ENCODE data around the gene HPCAL1. TPM values are rescaled to one million over a fixed set of nuclear protein-coding genes. Genes with fewer than 3 reads are reported as not detected.

The HPCAL1 gene
- total RNA-seq, 2 donors from 2014 or later: 64.5 to 85.7 TPM

DNA sequence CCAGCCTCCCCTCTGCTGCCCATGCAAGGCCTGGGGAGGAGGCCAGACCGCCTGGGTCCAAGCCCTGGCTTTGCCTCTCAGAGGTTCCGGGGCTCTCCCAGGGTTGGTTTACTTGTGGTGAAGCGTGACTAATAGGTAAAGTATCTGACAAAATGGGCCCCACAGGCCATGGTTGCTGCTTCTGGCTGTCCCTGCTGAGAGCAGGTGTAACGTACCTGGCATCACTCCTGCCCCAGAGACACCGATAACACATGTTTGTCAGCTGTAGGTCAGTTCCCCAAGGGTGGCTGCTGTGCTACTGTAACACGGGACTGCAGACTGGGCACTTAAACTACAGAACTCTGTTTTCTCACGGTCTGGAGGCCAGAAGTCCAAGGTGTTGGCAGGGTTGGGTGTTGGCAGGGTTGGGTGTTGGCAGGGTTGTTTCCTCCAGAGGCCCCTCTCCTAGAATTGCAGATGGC is 111.3 kb downstream of the HPCAL1 start:
- Histone ChIP-seq H3K27me3 (no peaks in the 10 kb centered on the region), H3K4me1 (peaks cover 15% of the 10 kb centered on the region), H3K4me3 (no peak overlapping the region), H3K27ac (peak overlapping the region; percentile 77), H3K9me3 (no peaks in the 10 kb centered on the region), H3K36me3 (no peaks in the 10 kb centered on the region), H3K9ac (ENCODE audit: low read depth in 2 of 2, low read length in 2 of 2) (peak overlapping the region in 1 of 2 donors; percentile 49)
- TF ChIP-seq, protein P1, sequence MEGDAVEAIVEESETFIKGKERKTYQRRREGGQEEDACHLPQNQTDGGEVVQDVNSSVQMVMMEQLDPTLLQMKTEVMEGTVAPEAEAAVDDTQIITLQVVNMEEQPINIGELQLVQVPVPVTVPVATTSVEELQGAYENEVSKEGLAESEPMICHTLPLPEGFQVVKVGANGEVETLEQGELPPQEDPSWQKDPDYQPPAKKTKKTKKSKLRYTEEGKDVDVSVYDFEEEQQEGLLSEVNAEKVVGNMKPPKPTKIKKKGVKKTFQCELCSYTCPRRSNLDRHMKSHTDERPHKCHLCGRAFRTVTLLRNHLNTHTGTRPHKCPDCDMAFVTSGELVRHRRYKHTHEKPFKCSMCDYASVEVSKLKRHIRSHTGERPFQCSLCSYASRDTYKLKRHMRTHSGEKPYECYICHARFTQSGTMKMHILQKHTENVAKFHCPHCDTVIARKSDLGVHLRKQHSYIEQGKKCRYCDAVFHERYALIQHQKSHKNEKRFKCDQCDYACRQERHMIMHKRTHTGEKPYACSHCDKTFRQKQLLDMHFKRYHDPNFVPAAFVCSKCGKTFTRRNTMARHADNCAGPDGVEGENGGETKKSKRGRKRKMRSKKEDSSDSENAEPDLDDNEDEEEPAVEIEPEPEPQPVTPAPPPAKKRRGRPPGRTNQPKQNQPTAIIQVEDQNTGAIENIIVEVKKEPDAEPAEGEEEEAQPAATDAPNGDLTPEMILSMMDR (IDR thresholded peaks at IDR 0.05): no peak
- intact Hi-C loops (cut with DNase I): no loop called here
- DNase-seq: peak; percentile 79

DNA sequence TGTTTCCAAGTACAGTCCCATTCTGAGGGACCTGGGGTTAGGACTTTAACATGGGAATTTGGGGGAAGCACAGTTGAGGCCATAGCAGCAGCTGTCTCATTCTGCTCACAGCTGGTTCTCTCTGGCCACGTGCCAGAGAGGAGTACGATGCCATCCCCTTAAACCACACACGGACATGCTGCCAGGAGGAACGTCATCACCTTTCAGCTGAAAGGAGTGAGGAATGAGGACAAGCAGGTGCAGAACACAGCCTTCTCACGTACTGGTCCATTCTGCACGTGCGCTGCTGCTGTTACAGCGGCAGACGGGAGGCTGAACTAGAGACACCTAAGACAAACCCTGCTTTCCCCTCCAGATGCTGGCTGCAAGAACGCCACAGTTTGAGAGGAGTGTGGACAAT is 111.9 kb downstream of the HPCAL1 start:
- TF ChIP-seq, protein P1 (IDR thresholded peaks at IDR 0.05): no peak
- DNase-seq: no peak
- Histone ChIP-seq H3K9ac (ENCODE audit: low read depth in 2 of 2, low read length in 2 of 2) (peak overlapping the region in 1 of 2 donors; percentile 9), H3K27ac (peak overlapping the region; percentile 77), H3K27me3 (no peaks in the 10 kb centered on the region), H3K9me3 (no peaks in the 10 kb centered on the region), H3K36me3 (no peaks in the 10 kb centered on the region), H3K4me1 (peaks cover 15% of the 10 kb centered on the region), H3K4me3 (no peak overlapping the region)
- intact Hi-C loops (cut with DNase I): no loop called here

DNA sequence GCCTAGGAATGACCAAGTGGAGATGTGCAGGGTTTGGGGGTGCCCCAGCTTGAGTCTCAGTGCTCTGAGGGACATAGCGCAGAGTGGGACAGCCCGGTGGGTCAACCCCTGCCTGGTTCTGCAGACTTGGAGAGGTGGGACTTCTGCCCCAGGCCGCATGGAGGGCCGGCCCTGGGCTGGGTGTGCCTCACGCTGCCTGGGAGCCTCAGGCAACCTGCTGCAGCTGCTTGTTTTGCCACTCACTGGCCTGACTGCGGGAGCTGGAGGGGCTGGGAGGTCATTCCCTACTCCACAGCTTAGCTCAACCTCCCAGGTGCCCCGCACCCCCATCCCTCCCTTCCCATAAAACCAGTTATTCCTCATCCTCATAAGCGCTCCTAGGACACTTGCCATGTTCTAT is 112.3 kb downstream of the HPCAL1 start:
- no peaks in the 10 kb centered on the region for H3K27me3 ChIP-seq
- no peaks in the 10 kb centered on the region for H3K36me3 ChIP-seq
- no peak for DNase-seq
- TF ChIP-seq, protein P1 (IDR thresholded peaks at IDR 0.05): no peak
- intact Hi-C loops (cut with DNase I): no loop called here
- peak overlapping the region; percentile 77 for H3K27ac ChIP-seq
- peaks cover 15% of the 10 kb centered on the region for H3K4me1 ChIP-seq
- no peak overlapping the region for H3K4me3 ChIP-seq
- H3K9me3 ChIP-seq: no peaks in the 10 kb centered on the region
- H3K9ac ChIP-seq (ENCODE audit: low read depth in 2 of 2, low read length in 2 of 2): peak overlapping the region in 1 of 2 donors; percentile 9

DNA sequence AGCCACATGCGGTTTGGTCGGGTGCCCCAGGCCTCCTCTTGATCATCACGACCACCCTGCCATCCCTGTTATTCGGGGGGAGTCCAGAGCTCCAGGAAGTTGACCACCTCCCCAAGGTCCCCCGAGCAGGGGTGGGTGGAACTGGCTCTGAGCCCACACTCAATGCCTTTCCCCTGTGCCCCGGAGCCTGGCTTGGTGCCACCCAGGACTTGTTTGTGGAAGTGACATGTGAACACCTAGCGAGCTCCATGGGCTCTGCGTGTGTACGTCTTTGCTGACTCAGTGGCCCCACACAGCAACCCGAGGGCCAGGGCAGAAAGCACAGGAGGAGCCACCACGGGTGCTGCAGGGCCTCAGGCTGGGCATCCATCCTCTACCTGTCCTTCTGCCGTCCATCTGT is 112.9 kb downstream of the HPCAL1 start:
- Histone ChIP-seq H3K4me1 (peaks cover 15% of the 10 kb centered on the region), H3K9ac (ENCODE audit: low read depth in 2 of 2, low read length in 2 of 2) (no peak overlapping the region), H3K27ac (no peak overlapping the region), H3K36me3 (no peaks in the 10 kb centered on the region), H3K9me3 (no peaks in the 10 kb centered on the region), H3K4me3 (no peak overlapping the region), H3K27me3 (no peaks in the 10 kb centered on the region)
- intact Hi-C loops (cut with DNase I): no loop called here
- TF ChIP-seq, protein P1 (IDR thresholded peaks at IDR 0.05): no peak
- no peak for DNase-seq

DNA sequence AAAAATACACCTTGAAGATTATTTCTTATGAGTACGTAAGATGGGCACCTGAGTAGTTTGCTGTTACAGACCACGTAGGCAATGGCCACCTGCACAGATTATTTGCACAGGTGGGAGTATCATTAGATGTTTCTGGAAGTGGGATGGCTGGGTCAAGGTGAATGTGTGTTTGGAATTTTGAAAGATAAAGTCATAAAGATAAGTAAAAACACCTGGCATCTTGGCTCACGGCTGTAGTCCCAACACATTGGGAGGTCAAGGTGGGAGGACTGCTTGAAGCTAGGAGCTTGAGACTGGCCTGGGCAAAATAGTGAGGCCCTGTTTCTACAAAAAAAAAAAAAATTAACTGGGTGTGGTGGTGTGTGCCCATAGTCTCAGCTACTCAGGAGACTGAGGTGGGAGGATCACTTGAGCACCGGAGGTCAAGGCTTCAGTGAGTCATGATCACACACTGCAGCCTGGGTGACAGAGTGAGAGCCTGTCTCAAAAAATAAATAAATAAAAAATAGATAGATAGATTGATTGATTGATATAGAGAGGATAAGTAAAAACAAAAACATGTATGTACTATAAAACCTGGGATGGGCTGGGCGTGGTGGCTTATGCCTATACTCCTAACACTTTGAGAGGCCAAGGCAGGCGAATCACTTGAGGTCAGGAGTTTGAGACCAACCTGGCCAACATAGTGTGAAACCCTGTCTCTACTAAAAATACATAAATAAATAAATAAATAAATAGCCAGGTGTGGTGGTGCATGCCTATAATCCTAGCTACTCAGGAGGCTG is 115.0 kb downstream of the HPCAL1 start:
- no peaks in the 10 kb centered on the region for H3K9me3 ChIP-seq
- intact Hi-C loops (cut with DNase I): no loop called here
- H3K27ac ChIP-seq: peak overlapping the region; percentile 45
- no peak overlapping the region for H3K9ac ChIP-seq (ENCODE audit: low read depth in 2 of 2, low read length in 2 of 2)
- TF ChIP-seq, protein P1 (IDR thresholded peaks at IDR 0.05): no peak
- no peaks in the 10 kb centered on the region for H3K27me3 ChIP-seq
- H3K4me1 ChIP-seq: peaks cover 15% of the 10 kb centered on the region
- DNase-seq: peak; percentile 71
- H3K4me3 ChIP-seq: no peak overlapping the region
- H3K36me3 ChIP-seq: no peaks in the 10 kb centered on the region
